Colonic mucosa (tissue), 4 donors: ENCODE data around the gene TMEM98. TPM values are rescaled to one million over a fixed set of nuclear protein-coding genes. Genes with fewer than 3 reads are reported as not detected.

Experiments used
- DNase-seq: peaks from one replicate; pipeline ENCODE4 v3.0.0-alpha.2; 2020
- H3K27ac ChIP-seq: fragments of 200-600 bp; one replicate; pipeline ENCODE4 v1.8.0; 2021
- H3K27me3 ChIP-seq: fragments of 200-600 bp; one replicate; pipeline ENCODE4 v1.8.0; 2021
- H3K36me3 ChIP-seq: fragments of 200-600 bp; one replicate; pipeline ENCODE4 v1.8.0; 2021
- H3K4me1 ChIP-seq: fragments of 200-600 bp; one replicate; pipeline ENCODE4 v1.8.0; 2021; ENCODE audit warnings: mild to moderate bottlenecking
- H3K4me3 ChIP-seq: fragments of 200-600 bp; one replicate; pipeline ENCODE4 v1.8.0; 2021
- H3K9ac ChIP-seq, 2 donors: one replicate each; pipeline ENCODE4 v1.7.0; 2013; ENCODE audit warnings: control low read depth in 2 of 2, low read depth in 2 of 2, low read length in 2 of 2
- H3K9me3 ChIP-seq: fragments of 200-600 bp; one replicate; pipeline ENCODE4 v1.8.0; 2021
- CTCF ChIP-seq: fragments of 200-600 bp; IDR thresholded peaks from one replicate; pipeline ENCODE4 v1.8.0; 2022; ENCODE audit warnings: antibody characterized with exemption, mild to moderate bottlenecking
- intact Hi-C: fragments of 100-400 bp; cut with DNase I; formaldehyde crosslinking; loops from one replicate; pipeline ENCODE4 v1.14.1; 2022
- total RNA-seq, 2 donors: library from RNA; stranded (reverse); fragmentation: NEBNext Ultra II Directional in 1 of 2; extraction: Animal tissue kit (Norgen Biotek cat#: 25700) in 1 of 2; gene quantifications; one replicate each; pipeline ENCODE4 v1.2.1, GENCODE V29; 2021
- donor health status: healthy.
- donor health status: DM: no; HTN: no; CAD: no.
- donor health status: DM: no; HTN: no; CAD: no.

TMEM98 gene
- total RNA-seq, 2 donors from 2014 or later = 110 to 138 TPM

- Histone ChIP-seq H3K27me3 (no peaks in the 10 kb centered on the region), H3K36me3 (no peaks in the 10 kb centered on the region), H3K9ac (no peak overlapping the region), H3K9me3 (no peaks in the 10 kb centered on the region), H3K4me1 (no peaks in the 10 kb centered on the region), H3K27ac (no peak overlapping the region), H3K4me3 (no peak overlapping the region)
- TF ChIP-seq CTCF = no peak
- intact Hi-C loops = loop anchor here (10.0 kb wide), 1 partner anchor 147 kb away; no protein-coding TSS in a partner anchor
- DNase-seq = no peak
These were observed 3.7 kb downstream of the TMEM98 start for GRCh38 chr17:32931686-32932085.

- TF ChIP-seq CTCF = no peak
These were observed 5.9 kb downstream of the TMEM98 start for GRCh38 chr17:32933881-32934280.

DNA sequence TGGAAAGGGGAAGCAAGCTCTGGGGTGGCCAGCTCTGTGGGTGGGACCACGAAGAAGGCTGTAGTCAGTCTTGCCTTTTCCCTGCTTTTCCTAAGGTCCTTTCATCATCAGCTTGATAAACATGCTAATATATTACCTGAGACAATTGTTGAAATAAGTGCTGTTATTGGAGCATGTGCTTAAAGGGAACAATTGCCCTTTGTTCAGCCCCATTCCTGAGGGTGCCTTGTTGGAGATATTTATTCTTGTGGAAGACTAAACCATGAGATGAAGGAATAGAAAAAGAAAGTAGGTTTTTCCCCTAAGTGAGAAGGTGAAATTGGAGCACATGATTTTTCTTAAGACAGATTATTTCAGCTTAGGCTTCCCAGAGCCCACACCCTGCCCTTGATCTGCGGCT is 7.8 kb downstream of the TMEM98 start:
- Histone ChIP-seq H3K27ac (no peak overlapping the region), H3K36me3 (peaks cover under 1% of the 10 kb centered on the region), H3K4me3 (no peak overlapping the region), H3K9ac (no peak overlapping the region), H3K9me3 (no peaks in the 10 kb centered on the region), H3K27me3 (no peaks in the 10 kb centered on the region), H3K4me1 (no peaks in the 10 kb centered on the region)
- no peak for DNase-seq
- intact Hi-C loops = loop anchor here (10.0 kb wide), 1 partner anchor 151 kb away; no protein-coding TSS in a partner anchor
- no peak for TF ChIP-seq CTCF

More at GRCh38 chr17:32933881-32934280, 5.9 kb downstream of the TMEM98 start:
- Histone ChIP-seq H3K4me3 (no peak overlapping the region), H3K27me3 (no peaks in the 10 kb centered on the region), H3K36me3 (no peaks in the 10 kb centered on the region), H3K27ac (no peak overlapping the region), H3K4me1 (no peaks in the 10 kb centered on the region), H3K9ac (no peak overlapping the region), H3K9me3 (no peaks in the 10 kb centered on the region)
- no peak for DNase-seq
- intact Hi-C loops = loop anchor here (10.0 kb wide), 1 partner anchor 149 kb away; no protein-coding TSS in a partner anchor

- no peak for TF ChIP-seq CTCF
- Histone ChIP-seq H3K4me1 (no peaks in the 10 kb centered on the region), H3K4me3 (no peak overlapping the region), H3K27ac (no peak overlapping the region), H3K9me3 (no peaks in the 10 kb centered on the region), H3K27me3 (no peaks in the 10 kb centered on the region), H3K9ac (peak overlapping the region in 1 of 2 donors; percentile 21), H3K36me3 (peaks cover 6% of the 10 kb centered on the region)
- DNase-seq = no peak
- intact Hi-C loops = loop anchor here (10.0 kb wide), 1 partner anchor 152 kb away; no protein-coding TSS in a partner anchor
These were observed 8.4 kb downstream of the TMEM98 start for GRCh38 chr17:32936186-32936893.

GRCh38 chr17:32936894-32937500 is 9.0 kb downstream of the TMEM98 start:
- H3K36me3 ChIP-seq = peaks cover 6% of the 10 kb centered on the region
- intact Hi-C loops = loop anchor here (10.0 kb wide), 1 partner anchor 152 kb away; no protein-coding TSS in a partner anchor
- H3K9ac ChIP-seq = peak overlapping the region in 1 of 2 donors; percentile 21
- no peak overlapping the region for H3K4me3 ChIP-seq
- H3K27ac ChIP-seq = no peak overlapping the region
- no peaks in the 10 kb centered on the region for H3K9me3 ChIP-seq
- no peaks in the 10 kb centered on the region for H3K27me3 ChIP-seq
- DNase-seq = peak; percentile 78
- H3K4me1 ChIP-seq = no peaks in the 10 kb centered on the region
- TF ChIP-seq CTCF = peak; percentile 74
